EH (cell line): ENCODE measurements around the gene BNIP2.
A peak's percentile ranks its signal among the peaks of the same experiment; 100 is the strongest.
"Not testable (repeated sequence)": the region's sequence is repeated elsewhere in the genome, so short reads cannot be mapped to it uniquely, and the experiment has no call there.

Experiments
- DNase-seq: peaks from one replicate; pipeline ENCODE4 v3.0.0-alpha.2; 2015; ENCODE audit warnings: low read depth

BNIP2 gene

GRCh38 chr15:59688782-59689625 is at the start of gene BNIP2:
Gene BNIP2, minus strand, starts transcription at chr15:59689320. Its CDS starts 6,863 bp downstream, at chr15:59682457.
- peak; percentile 99 for DNase-seq

- no peak for DNase-seq
Observed at GRCh38 chr15:59738676-59739075, 49.6 kb upstream of the BNIP2 start.

GRCh38 chr15:59736181-59736580 is 47.1 kb upstream of the BNIP2 start:
- DNase-seq: no peak

- no peak for DNase-seq
Observed at GRCh38 chr15:59725151-59725486, 36.0 kb upstream of the BNIP2 start.

GRCh38 chr15:59723687-59724346 is 34.7 kb upstream of the BNIP2 start:
- DNase-seq: no peak

- DNase-seq: no peak
Observed at GRCh38 chr15:59722476-59722875, 33.4 kb upstream of the BNIP2 start.

- DNase-seq: no peak
Observed at GRCh38 chr15:59722037-59722436, 32.9 kb upstream of the BNIP2 start.

GRCh38 chr15:59721411-59721810 is 32.3 kb upstream of the BNIP2 start:
- no peak for DNase-seq

GRCh38 chr15:59713177-59713576 is 24.1 kb upstream of the BNIP2 start:
- no peak for DNase-seq

- DNase-seq: no peak
Observed at GRCh38 chr15:59711451-59712243, 22.5 kb upstream of the BNIP2 start.

GRCh38 chr15:59707619-59708018 is 18.5 kb upstream of the BNIP2 start:
- no peak for DNase-seq

GRCh38 chr15:59703979-59704796 is 15.1 kb upstream of the BNIP2 start:
- peak; percentile 31 for DNase-seq

GRCh38 chr15:59702351-59702750 is 13.2 kb upstream of the BNIP2 start:
- DNase-seq: no peak

GRCh38 chr15:59701880-59702279 is 12.8 kb upstream of the BNIP2 start:
- DNase-seq: no peak

GRCh38 chr15:59699810-59700431 is 10.8 kb upstream of the BNIP2 start:
- peak; percentile 17 for DNase-seq

GRCh38 chr15:59698065-59698464 is 8.9 kb upstream of the BNIP2 start:
- not testable (repeated sequence) for DNase-seq

- DNase-seq: no peak
Observed at GRCh38 chr15:59696332-59696731, 7.2 kb upstream of the BNIP2 start.

- DNase-seq: no peak
Observed at GRCh38 chr15:59694779-59695178, 5.7 kb upstream of the BNIP2 start.

GRCh38 chr15:59691194-59691805 is 2.2 kb upstream of the BNIP2 start:
- DNase-seq: peak; percentile 55

- peak; percentile 71 for DNase-seq
Observed at GRCh38 chr15:59689626-59690236, 611 bp upstream of the BNIP2 start.

- DNase-seq: peak; percentile 68
Observed at GRCh38 chr15:59688423-59688781, 718 bp downstream of the BNIP2 start.
